Upper lobe of left lung (tissue), 6 donors: Measurements from ENCODE around the gene PGAP6. TPM values are rescaled to one million over a fixed set of nuclear protein-coding genes. Genes with fewer than 3 reads are reported as not detected.

Experiments
- ATAC-seq, 2 donors: fragments of 200-7000 bp; cut with Tn5 transposase; one replicate each; pipeline ENCODE4 v1.9.1; 2022; ENCODE audit warnings: mild to moderate bottlenecking in 2 of 2, moderate library complexity in 2 of 2; ENCODE audit not compliant: low FRiP score in 2 of 2
- DNase-seq, 2 donors: peaks; one replicate each; pipeline ENCODE4 v3.0.0-alpha.2; 2019 to 2020
- H3K27ac ChIP-seq, 4 donors: fragments of 200-600 bp; sonication (generic); one replicate each; pipeline ENCODE4 v1.5.1; 2016 to 2019
- H3K27me3 ChIP-seq, 4 donors: fragments of 200-600 bp; sonication (generic); one replicate each; pipeline ENCODE4 v1.5.1; 2017 to 2019
- H3K36me3 ChIP-seq, 4 donors: fragments of 200-600 bp; sonication (generic); one replicate each; pipeline ENCODE4 v1.5.1; 2016 to 2019
- H3K4me1 ChIP-seq, 4 donors: fragments of 200-600 bp; sonication (generic); one replicate each; pipeline ENCODE4 v1.5.1; 2018 to 2019
- H3K4me3 ChIP-seq, 4 donors: fragments of 200-600 bp; sonication (generic); one replicate each; pipeline ENCODE4 v1.5.1; 2017 to 2019; ENCODE audit warnings: mild to moderate bottlenecking in 2 of 4, moderate library complexity in 1 of 4
- H3K9me3 ChIP-seq, 4 donors: fragments of 200-600 bp; sonication (generic); one replicate each; pipeline ENCODE4 v1.5.1; 2018 to 2019
- CTCF ChIP-seq, 6 experiments: fragments of 450-650 bp in 4 of 6; fragments of 200-600 bp in 2 of 6; sonication (generic) in 2 of 6; IDR thresholded peaks; one replicate each; pipeline ENCODE4 v1.5.1; 2016 to 2019; ENCODE audit warnings: antibody characterized with exemption in 6 of 6
- EP300 ChIP-seq, 4 donors: sonication (generic); formaldehyde crosslinking; IDR thresholded peaks; one replicate each; pipeline ENCODE4 v1.5.1; 2017; ENCODE audit warnings: antibody characterized with exemption in 4 of 4, control low read depth in 2 of 4
- POLR2A ChIP-seq, 4 donors: fragments of 450-650 bp; IDR thresholded peaks; one replicate each; pipeline ENCODE4 v1.5.1; 2016 to 2017; ENCODE audit warnings: antibody characterized with exemption in 4 of 4, mild to moderate bottlenecking in 2 of 4
- POLR2AphosphoS5 ChIP-seq, 2 donors: sonication (generic); formaldehyde crosslinking; IDR thresholded peaks; one replicate each; pipeline ENCODE4 v1.5.1; 2017; ENCODE audit warnings: antibody characterized with exemption in 2 of 2
- WGBS, 2 donors: methylation state at CpG; one replicate each; pipeline ENCODE4 v1.1.5; 2017 to 2018; 5-methylcytosine and 5-hydroxymethylcytosine counted together
- total RNA-seq, 6 donors: library from RNA; depleted of rRNA in 4 of 6; stranded (reverse); fragments of >200 nt in 4 of 6; gene quantifications; one replicate each; pipeline versions ENCODE4 v1.1.0 to v1.2.1, GENCODE V29; 2016 to 2021
- donor health status: DM: no; HTN: no; CAD: no; lungs with moderate emphysema.
- donor health status: DM: no; HTN: yes; CAD: no; lungs with severe emphysema.

PGAP6 gene
- total RNA-seq, 6 donors from 2014 or later, result 27.9 to 150 (median 96.4) TPM

GRCh38 chr16:374616-374926 lies 7.2 kb downstream of the PGAP6 start:
- ATAC-seq, result no peak
- Histone ChIP-seq H3K4me1 (peaks cover 13 to 25% (median 21%) of the 10 kb centered on the region in 4 donors), H3K36me3 (peaks cover 0 to 67% (median 52%) of the 10 kb centered on the region in 4 donors), H3K9me3 (no peaks in the 10 kb centered on the region), H3K27me3 (no peaks in the 10 kb centered on the region), H3K27ac (no peak overlapping the region), H3K4me3 (no peak overlapping the region)
- WGBS, 2 donors, result 100% methylated on average over 6 of the region's 9 CpGs; no CpG with 5 or more reads in 1 of the 2 donors
- peak in 1 of 2 donors; percentile 74 for DNase-seq
- TF ChIP-seq EP300 (IDR thresholded peaks at IDR 0.05), result no peak
- no peak for TF ChIP-seq POLR2A (IDR thresholded peaks at IDR 0.05)
- TF ChIP-seq CTCF (IDR thresholded peaks at IDR 0.05), result no peak
- no peak for TF ChIP-seq POLR2AphosphoS5 (IDR thresholded peaks at IDR 0.05)

GRCh38 chr16:373848-374615 lies 7.7 kb downstream of the PGAP6 start:
- Histone ChIP-seq H3K4me1 (peaks cover 11 to 25% (median 21%) of the 10 kb centered on the region in 4 donors), H3K4me3 (no peak overlapping the region), H3K9me3 (no peaks in the 10 kb centered on the region), H3K27ac (no peak overlapping the region), H3K36me3 (peaks cover 0 to 69% (median 52%) of the 10 kb centered on the region in 4 donors), H3K27me3 (no peaks in the 10 kb centered on the region)
- 92 to 95% methylated on average over 30 to 32 of the region's 44 CpGs for WGBS, 2 donors
- TF ChIP-seq POLR2AphosphoS5 (IDR thresholded peaks at IDR 0.05), result no peak
- no peak for TF ChIP-seq POLR2A (IDR thresholded peaks at IDR 0.05)
- no peak for TF ChIP-seq CTCF (IDR thresholded peaks at IDR 0.05)
- no peak for TF ChIP-seq EP300 (IDR thresholded peaks at IDR 0.05)
- ATAC-seq, result no peak
- peak in 1 of 2 donors; percentile 73 for DNase-seq

DNA sequence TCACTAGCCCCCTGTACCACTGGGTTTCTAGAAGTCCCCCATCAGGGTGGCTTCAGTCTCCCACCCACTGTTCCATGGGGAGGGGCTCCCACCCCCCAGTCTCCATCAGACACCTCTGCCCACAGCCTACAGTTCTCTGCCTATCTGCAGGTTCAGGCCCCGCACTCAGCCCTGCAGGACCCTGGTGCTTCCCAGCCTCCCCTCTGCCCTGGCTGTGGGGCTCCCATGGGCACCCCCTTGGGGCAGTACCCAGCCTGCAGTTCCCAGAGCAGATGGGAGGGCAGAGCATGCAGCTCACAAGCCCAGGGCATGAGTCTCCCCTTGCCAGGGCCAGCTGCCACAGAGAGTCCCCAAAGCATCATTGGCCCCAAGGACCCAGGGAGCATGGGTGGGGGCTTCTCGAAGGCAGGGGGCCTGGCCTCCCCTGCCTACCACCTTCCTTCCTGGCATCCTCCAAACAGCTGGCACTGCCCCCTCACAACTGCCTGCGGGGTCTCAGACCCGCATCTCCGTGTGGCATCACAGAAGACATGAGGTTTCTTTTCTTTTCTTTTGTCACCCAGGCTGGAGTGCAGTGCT lies 8.7 kb downstream of the PGAP6 start:
- H3K27me3 ChIP-seq, result no peaks in the 10 kb centered on the region
- DNase-seq, result peak in 1 of 2 donors; percentile 34
- WGBS, 2 donors, result 85 to 94% methylated on average over 4 to 5 of the region's 5 CpGs
- no peaks in the 10 kb centered on the region for H3K9me3 ChIP-seq
- H3K27ac ChIP-seq, result no peak overlapping the region
- H3K4me1 ChIP-seq, result peaks cover 11 to 23% (median 18%) of the 10 kb centered on the region in 4 donors
- no peak for ATAC-seq
- no peak overlapping the region for H3K4me3 ChIP-seq
- TF ChIP-seq EP300 (IDR thresholded peaks at IDR 0.05), result no peak
- TF ChIP-seq POLR2AphosphoS5 (IDR thresholded peaks at IDR 0.05), result no peak
- no peak for TF ChIP-seq CTCF (IDR thresholded peaks at IDR 0.05)
- TF ChIP-seq POLR2A (IDR thresholded peaks at IDR 0.05), result no peak
- H3K36me3 ChIP-seq, result peaks cover 2 to 78% (median 60%) of the 10 kb centered on the region in 4 donors

DNA sequence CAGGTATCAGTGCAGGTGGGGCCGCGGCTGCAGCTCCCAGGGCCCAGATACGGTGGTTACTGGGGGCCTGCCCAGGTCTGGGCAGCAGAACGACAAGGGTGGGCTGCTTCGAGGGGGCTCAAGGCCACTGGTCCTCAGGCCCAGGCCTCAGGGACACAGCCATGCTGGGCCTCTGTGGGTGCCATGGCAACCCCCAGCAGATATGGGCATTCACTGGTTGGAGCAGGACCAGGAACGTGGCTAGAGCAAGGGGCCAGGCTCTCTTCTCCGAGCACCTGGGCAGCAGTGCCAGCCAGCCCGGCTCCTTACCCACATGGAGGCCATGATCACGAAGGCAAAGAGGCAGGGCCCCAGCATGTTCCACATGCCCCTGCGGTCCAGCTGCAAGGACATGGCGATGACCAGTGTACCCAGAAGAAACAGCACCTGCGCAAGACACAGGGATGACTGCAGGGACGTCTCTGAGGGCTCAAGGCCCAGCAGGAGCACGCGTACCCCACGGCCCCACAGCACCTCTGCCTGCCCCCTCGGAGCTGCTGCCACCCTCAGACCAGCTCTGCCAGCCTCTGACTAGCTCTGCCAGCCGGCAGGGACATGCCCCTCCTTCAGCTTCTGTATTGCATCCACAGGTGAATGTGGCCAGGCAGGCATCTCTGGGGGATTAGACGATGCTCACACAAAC lies 9.3 kb downstream of the PGAP6 start:
- peak in 1 of 2 donors; percentile 59 for DNase-seq
- WGBS, 2 donors, result 91 to 93% methylated on average over 14 to 17 of the region's 19 CpGs
- H3K9me3 ChIP-seq, result no peaks in the 10 kb centered on the region
- H3K4me1 ChIP-seq, result peaks cover 11 to 23% (median 18%) of the 10 kb centered on the region in 4 donors
- H3K36me3 ChIP-seq, result peaks cover 9 to 80% (median 64%) of the 10 kb centered on the region in 4 donors
- no peak overlapping the region for H3K27ac ChIP-seq
- H3K4me3 ChIP-seq, result no peak overlapping the region
- TF ChIP-seq POLR2AphosphoS5 (IDR thresholded peaks at IDR 0.05), result no peak
- TF ChIP-seq CTCF (IDR thresholded peaks at IDR 0.05), result no peak
- TF ChIP-seq EP300 (IDR thresholded peaks at IDR 0.05), result no peak
- TF ChIP-seq POLR2A (IDR thresholded peaks at IDR 0.05), result no peak
- no peak for ATAC-seq
- H3K27me3 ChIP-seq, result no peaks in the 10 kb centered on the region
